ENCODE measurements around the gene SRP9.

GRCh38 chr1:225818229-225818628 is 40.6 kb downstream of the SRP9 start:
- TF ChIP-seq CTCF (IDR thresholded peaks at IDR 0.05) (no peak), NFIC (IDR thresholded peaks at IDR 0.05; ENCODE audit: borderline replicate concordance) (no peak), MEF2A (IDR thresholded peaks at IDR 0.05; ENCODE audit: borderline replicate concordance, low read depth) (no peak), GABPA (IDR thresholded peaks at IDR 0.05; ENCODE audit: low read depth) (no peak), JUND (IDR thresholded peaks at IDR 0.05) (no peak)

Measured in SK-N-SH (cell line).